NCI-H2029 treated with DMSO at 0.1 percent for 48 hours (cell line): ENCODE measurements around the gene CFB.

ENCODE experiments used
- DNase-seq: peaks from one replicate; lab custom pipeline; 2025; lab: John Stamatoyannopoulos, UW

The CFB gene

DNA sequence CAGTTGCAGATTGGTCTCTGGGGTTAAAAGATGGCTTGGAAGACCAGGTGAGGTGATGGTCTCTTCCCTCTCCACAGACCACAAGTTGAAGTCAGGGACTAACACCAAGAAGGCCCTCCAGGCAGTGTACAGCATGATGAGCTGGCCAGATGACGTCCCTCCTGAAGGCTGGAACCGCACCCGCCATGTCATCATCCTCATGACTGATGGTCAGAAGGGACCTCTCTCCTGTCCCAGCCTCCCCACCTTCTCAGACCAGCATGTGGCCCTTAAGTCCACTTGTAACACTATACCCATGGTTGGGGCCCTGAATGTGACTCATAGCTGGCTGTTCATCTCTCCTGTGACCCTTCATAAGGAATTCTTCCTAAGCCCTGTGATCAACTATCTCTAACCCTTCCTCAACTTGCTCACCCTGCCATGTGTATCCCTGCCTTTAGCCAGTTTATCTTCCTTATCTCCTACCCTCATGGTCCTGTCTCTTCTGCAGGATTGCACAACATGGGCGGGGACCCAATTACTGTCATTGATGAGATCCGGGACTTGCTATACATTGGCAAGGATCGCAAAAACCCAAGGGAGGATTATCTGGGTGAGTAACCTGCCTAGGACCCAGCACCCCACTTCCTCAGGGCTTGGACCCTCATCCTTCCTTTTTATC is 3.0 kb downstream of the CFB start:
- no peak for DNase-seq

DNA sequence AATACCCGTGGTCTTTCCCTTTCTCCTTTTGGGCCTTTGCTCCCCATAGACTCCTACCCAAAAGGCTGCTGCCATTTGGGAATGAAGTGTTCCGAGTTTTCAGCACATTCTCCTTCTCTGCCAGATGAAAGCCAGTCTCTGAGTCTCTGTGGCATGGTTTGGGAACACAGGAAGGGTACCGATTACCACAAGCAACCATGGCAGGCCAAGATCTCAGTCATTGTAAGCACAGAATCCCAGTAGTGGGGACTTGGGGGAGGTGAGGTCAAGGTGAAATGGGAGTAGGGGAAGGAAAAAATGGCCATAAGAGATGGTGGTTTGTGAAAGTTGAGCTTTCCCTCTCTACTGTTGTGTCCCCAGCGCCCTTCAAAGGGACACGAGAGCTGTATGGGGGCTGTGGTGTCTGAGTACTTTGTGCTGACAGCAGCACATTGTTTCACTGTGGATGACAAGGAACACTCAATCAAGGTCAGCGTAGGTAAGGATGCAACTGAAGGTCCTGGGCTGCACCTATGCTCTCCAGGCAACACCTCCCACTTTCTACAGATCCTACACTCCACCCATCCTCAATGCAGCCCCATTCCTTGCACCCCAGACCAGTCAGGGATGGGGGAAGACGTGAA is 4.1 kb downstream of the CFB start:
- DNase-seq: no peak

DNA sequence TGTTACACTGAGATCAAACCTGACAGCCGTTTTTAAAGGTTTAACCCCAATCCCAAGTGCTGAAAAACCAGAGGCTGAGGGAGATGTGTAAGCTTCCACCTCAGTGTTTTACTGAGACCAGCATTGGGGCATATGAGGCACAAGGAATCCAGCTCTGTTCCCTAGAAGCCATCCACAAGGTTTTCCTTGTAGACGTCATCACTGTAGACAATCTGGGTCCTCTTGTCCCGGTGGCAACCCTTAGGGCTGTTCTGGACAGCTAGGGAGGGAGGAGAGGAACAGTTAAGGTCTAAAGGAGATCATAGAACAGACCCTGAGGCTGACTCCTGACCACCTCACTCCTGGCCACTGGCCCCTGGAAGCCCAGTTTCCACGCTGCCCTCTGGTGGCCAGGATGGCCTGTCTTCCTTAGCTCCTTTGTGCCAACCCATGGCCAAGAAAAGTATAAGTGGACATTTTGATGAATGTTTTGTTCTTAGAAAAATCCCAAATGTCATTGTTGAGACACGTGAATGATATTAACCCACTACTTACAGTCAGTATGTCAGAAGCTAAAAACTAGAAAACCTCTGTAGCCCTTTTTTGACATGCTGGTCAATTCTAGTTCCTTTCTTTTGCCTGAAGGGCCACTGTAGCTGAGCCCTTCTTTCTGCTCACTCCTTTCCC is 6.4 kb downstream of the CFB start:
- DNase-seq: no peak

DNA sequence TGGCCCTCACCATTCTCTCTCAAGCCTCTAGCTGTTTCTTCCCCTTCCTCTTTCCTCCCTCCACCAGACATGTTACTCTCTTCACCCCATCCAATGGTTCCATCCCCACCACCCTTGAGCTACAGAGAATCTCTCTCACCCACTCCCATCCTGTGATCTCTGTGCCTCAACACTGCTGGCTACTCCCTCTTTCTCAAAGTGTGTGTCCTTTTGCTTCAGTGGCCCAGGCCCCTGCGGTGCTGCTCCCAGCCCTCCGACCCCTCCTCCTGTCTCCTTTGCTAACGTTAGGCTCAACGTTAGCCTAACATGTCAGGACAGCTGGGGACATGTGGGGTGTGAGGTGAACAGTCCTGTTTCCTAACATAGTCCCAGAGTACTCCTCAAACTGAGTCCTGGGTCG is 7.0 kb downstream of the CFB start:
- no peak for DNase-seq

DNA sequence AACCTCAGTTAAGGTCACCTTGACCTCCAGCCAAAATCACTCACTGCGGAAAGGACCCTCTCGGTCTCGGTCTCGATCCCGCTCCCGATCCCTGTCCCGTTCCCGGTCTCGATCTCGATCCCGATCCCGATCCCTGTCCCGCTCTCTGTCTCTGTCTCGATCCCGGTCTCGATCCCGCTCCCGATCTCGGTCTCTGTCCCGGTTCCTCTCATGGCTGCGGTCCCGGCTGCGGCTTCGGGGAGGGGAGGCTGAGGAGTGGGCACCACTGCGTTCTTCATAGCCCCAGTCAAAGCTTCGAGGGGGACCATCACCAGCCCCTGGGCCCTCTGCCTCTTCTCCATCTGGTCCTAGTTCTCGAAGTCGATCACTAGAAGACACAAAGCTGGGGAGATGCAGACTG is 8.6 kb downstream of the CFB start:
- no peak for DNase-seq

GRCh38 chr6:31956796-31957195 is 10.9 kb downstream of the CFB start:
- DNase-seq: no peak

DNA sequence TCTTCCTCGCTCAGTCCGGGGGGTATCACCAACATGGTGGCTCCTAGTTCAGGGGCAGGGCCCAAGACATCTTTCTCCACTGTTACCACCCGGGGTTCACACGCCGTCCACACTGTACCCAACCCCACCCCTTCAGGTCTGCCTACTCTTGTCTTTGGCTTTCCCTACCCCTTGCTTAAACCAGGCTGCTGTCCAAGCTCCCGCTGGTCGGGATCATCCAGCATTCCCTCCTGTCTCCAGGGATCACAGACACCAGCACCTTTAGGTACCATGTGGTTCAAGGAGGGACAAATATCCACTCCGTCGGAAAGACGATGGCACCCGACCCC is 12.5 kb downstream of the CFB start:
- no peak for DNase-seq

DNA sequence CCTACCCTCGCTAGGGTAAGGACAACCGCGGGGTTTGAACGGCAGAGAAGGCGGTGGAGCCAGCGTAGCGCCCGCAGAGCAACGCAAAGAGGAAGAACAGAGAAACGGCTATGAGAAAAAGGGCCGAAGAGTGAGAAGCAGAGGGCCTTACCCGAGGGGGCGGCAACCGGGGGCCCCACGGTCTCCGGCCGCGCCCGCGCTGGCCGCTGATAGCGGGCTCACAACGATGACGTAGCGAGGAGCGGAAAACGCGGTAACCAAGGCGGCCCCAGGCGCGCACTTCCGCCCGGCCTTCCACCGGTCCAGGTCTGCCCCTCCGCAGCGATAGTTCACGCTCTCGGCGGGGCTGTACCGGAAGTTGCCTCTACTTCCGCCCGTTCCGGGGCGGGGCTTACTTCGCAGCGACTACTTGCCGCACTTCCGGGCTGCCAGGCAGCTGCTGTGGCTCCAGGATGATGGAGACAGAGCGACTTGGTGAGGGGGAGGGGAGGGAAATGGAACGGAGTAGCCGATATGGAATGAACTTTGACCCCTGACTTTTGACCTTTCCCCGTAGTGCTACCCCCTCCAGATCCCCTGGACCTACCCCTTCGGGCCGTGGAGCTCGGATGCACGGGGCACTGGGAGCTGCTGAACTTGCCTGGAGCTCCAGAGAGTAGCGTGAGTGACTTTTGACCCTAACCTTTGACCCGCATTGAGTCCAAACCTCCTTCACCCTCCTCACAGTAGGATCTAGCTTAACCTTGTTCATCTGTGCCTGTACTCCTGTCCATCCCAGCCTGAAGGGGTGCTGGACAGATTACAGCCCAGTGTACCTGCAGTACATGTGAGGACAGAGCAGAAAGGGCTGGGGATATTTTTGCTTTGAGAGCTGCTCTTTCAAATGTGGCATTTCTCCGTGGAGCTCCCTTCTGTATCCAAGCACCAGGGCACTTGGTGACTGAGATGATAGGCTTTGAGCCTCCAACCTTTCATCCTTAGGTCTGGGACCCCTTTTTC is 13.1 kb downstream of the CFB start, which contains the start of the genes NELFE and SKIC2:
Gene NELFE, minus strand, starts transcription at position 231 of the 999 bp plus-strand sequence. CDS start 525 bp downstream, outside the sequence.
Gene SKIC2, plus strand, starts transcription at position 435 of the 999 bp plus-strand sequence. Its CDS starts 18 bp downstream, at position 453.
- DNase-seq: peak; percentile 79

GRCh38 chr6:31961616-31962015 is 15.7 kb downstream of the CFB start:
- DNase-seq: no peak

DNA sequence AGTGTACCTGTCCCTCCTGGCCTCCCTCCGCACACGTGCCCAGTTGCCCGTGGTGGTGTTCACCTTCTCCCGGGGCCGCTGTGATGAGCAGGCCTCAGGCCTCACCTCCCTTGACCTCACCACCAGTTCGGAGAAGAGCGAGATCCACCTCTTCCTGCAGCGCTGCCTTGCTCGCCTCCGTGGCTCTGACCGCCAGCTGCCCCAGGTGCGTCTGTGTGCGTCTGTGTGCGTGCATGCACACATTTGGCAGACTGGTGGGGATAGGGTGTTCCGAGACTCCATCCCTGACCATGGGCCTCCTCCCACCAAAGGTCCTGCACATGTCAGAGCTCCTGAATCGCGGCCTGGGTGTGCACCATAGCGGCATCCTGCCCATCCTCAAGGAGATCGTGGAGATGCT is 18.0 kb downstream of the CFB start:
- DNase-seq: no peak

GRCh38 chr6:31965700-31966099 is 19.8 kb downstream of the CFB start:
- DNase-seq: no peak

- no peak for DNase-seq
These were observed 20.6 kb downstream of the CFB start for GRCh38 chr6:31966506-31966905.

GRCh38 chr6:31966997-31967925 is 21.4 kb downstream of the CFB start:
- no peak for DNase-seq

- DNase-seq: no peak
These were observed 22.0 kb downstream of the CFB start for GRCh38 chr6:31967926-31968320.

DNA sequence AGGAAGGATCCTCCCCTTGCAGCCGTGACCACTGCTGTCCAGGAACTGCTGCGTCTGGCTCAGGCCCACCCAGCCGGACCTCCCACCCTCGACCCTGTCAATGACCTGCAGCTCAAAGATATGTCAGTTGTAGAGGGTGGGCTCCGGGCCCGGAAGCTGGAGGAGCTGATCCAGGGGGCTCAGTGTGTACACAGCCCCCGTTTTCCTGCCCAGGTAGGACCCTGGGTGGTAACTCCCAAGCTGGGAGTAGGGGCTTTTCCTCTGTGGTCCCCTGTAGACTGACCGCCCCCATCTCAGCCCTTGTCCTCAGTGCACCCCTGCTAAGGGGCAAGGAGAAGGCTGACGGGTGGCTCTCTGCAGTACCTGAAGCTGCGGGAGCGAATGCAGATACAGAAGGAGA is 22.4 kb downstream of the CFB start:
- DNase-seq: no peak

DNA sequence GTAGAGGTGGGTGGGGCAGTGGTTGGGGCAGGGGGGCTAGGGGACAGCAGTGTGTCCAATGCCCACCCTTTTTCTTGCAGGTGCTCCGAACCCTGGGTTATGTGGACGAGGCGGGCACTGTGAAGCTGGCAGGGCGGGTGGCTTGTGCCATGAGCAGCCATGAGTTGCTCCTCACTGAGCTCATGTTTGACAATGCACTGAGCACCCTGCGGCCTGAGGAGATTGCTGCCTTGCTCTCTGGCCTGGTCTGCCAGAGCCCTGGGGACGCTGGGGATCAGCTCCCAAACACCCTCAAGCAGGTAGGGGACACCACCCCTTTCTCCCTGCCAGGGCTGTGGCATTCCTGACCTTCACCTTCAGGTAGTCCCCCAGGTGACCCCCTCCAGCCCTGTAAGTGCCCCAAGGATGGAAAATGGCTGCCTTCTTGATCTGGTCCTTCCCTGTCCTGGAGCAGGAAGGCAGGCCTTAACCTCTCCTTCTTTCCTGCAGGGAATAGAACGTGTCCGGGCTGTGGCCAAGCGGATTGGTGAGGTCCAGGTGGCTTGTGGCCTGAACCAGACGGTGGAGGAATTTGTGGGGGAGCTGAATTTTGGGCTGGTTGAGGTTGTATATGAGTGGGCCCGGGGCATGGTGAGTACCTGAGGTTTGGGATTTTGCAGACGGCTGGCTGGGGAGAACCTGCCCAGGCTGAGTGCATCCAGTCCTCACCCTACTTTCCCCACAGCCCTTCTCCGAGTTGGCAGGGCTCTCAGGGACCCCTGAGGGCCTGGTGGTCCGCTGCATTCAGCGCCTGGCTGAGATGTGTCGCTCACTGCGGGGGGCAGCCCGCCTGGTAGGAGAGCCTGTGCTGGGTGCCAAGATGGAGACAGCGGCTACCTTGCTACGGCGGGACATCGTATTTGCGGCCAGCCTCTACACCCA is 23.2 kb downstream of the CFB start:
- no peak for DNase-seq

GRCh38 chr6:31969712-31970603 is 24.1 kb downstream of the CFB start:
- no peak for DNase-seq

DNA sequence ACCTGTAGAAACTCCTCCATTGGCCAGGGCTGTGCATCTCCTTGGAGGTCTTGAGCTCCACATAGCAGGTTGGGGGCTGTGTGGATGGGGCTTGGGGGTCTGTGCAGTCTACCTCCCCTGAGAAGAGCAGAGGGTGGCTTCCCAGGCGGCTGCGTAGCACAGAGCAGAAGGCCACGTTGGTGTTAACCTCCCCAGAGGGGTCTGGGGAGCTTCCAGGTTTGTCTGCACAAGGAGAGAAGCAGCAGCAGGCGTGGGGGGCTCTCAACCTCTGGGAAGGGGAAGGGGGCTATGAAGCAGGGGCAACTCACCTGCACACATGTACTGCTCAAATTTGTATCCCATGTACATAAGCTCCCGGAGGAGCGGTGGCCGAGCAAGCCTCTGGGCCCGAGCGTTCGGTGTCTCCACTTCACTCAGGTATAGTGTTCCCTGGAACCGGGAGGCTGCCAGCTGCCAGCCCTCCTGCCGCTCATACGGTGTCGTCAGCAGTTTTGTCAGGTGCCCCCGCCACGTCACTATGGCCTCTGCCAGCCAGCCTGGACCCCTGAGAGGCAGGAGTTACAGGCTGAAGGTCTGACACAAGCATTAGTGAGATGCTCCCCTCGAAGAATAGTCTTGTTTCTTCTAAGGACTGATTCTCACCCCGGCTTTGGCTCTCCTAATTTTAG is 24.8 kb downstream of the CFB start:
- peak; percentile 4 for DNase-seq
